ENCODE results near the gene SERTM1.

GRCh38 chr13:36685927-36686326 is 12.1 kb downstream of the SERTM1 start:
- TF ChIP-seq CTCF (IDR thresholded peaks at IDR 0.05) (no peak), POLR2A (IDR thresholded peaks at IDR 0.05) (no peak)

All from heart left ventricle (tissue), 13 donors.